ENCODE data around the gene CEND1. TPM values are rescaled to one million over a fixed set of nuclear protein-coding genes. Genes with fewer than 3 reads are reported as not detected.
A peak's percentile ranks its signal among the peaks of the same experiment; 100 is the strongest.

CEND1 gene
- total RNA-seq, 4 donors from 2014 or later = 0.17 to 2.9 (median 0.58) TPM

GRCh38 chr11:813072-813455, 23.2 kb upstream of the CEND1 start:
- H3K4me3 ChIP-seq = no peak overlapping the region
- no peak for ATAC-seq
- TF ChIP-seq, protein P1, sequence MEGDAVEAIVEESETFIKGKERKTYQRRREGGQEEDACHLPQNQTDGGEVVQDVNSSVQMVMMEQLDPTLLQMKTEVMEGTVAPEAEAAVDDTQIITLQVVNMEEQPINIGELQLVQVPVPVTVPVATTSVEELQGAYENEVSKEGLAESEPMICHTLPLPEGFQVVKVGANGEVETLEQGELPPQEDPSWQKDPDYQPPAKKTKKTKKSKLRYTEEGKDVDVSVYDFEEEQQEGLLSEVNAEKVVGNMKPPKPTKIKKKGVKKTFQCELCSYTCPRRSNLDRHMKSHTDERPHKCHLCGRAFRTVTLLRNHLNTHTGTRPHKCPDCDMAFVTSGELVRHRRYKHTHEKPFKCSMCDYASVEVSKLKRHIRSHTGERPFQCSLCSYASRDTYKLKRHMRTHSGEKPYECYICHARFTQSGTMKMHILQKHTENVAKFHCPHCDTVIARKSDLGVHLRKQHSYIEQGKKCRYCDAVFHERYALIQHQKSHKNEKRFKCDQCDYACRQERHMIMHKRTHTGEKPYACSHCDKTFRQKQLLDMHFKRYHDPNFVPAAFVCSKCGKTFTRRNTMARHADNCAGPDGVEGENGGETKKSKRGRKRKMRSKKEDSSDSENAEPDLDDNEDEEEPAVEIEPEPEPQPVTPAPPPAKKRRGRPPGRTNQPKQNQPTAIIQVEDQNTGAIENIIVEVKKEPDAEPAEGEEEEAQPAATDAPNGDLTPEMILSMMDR (IDR thresholded peaks at IDR 0.05) = no peak
- no peak for TF ChIP-seq POLR2A (IDR thresholded peaks at IDR 0.05)
- no peak for TF ChIP-seq EP300 (IDR thresholded peaks at IDR 0.05)
- TF ChIP-seq POLR2AphosphoS5 (IDR thresholded peaks at IDR 0.05) = no peak
- H3K27me3 ChIP-seq = no peaks in the 10 kb centered on the region
- H3K36me3 ChIP-seq = peaks cover 0 to 37% of the 10 kb centered on the region in 2 donors
- H3K9me3 ChIP-seq = no peaks in the 10 kb centered on the region
- WGBS, 2 donors (ENCODE audit: low coverage in 1 of 2) = 83% methylated on average over 1 of the region's 6 CpGs
- H3K4me1 ChIP-seq = peaks cover 0 to 35% (median 22%) of the 10 kb centered on the region in 3 donors
- no peak overlapping the region for H3K27ac ChIP-seq

DNA sequence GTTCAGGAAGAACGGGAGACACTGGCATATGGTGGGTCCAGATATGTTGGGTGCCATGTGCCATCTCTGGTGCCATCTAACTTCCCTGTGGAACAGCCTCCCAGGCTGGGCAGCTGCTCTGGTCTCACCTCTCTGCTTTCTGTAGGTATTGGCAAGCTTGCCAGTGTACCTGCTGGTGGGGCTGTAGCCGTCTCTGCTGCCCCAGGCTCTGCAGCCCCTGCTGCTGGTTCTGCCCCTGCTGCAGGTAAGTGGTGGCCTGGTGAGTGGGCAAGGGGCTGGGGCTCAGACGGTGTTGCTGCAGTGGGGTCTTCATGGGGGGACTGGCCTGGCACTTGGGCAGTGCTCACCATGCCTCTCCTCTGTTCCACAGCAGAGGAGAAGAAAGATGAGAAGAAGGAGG, 22.5 kb upstream of the CEND1 start:
- H3K27ac ChIP-seq = no peak overlapping the region
- WGBS, 2 donors (ENCODE audit: low coverage in 1 of 2) = 83% methylated on average over 1 of the region's 3 CpGs; no CpG with 5 or more reads in 1 of the 2 donors
- H3K27me3 ChIP-seq = no peaks in the 10 kb centered on the region
- no peak for ATAC-seq
- no peaks in the 10 kb centered on the region for H3K9me3 ChIP-seq
- TF ChIP-seq POLR2AphosphoS5 (IDR thresholded peaks at IDR 0.05) (no peak), EP300 (IDR thresholded peaks at IDR 0.05) (no peak), POLR2A (IDR thresholded peaks at IDR 0.05) (no peak)
- TF ChIP-seq, protein P1 (IDR thresholded peaks at IDR 0.05) = no peak
- H3K36me3 ChIP-seq = peaks cover 0 to 37% of the 10 kb centered on the region in 2 donors
- peaks cover 0 to 42% (median 23%) of the 10 kb centered on the region in 3 donors for H3K4me1 ChIP-seq
- H3K4me3 ChIP-seq = no peak overlapping the region

DNA sequence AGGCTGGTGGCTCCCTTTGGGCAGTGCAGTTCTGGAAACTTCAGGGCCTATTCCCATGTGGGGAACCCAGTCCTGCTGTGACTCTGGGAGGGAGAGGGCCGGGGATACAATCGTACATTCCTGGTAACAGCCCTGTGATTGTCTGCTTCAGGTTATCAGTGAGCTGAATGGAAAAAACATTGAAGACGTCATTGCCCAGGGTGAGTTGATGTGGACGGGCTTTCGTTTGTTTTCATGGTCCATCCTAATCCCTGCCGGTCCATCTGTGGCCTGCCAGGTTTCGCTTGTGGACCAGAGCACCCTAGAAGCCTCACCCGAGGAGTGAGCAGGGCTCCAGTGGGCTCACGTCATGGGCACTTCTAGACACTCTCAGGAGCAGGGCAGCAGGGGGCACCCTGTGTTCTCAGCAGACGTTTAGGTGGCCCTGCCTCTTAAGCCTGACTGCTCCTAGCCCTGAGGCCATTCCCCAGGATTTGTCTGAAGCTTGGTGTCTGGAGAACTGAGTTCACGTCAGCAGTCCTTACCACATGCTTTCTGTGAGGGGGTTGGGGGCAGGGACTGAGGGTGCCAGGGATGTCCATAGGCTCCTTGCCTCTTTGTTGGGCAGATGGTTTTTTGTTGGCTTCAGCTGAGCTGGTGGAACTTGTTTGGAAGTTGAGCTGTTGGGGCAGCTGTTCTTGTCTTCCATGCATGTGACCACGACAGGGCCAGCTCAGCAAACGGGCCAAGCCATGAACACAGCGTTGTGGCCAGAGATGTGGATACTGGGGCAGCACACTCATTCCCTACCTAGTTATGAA, 21.8 kb upstream of the CEND1 start:
- Histone ChIP-seq H3K4me3 (peak overlapping the region in 1 of 2 donors; percentile 99), H3K4me1 (peaks cover 0 to 43% (median 23%) of the 10 kb centered on the region in 3 donors), H3K36me3 (peaks cover 0 to 37% of the 10 kb centered on the region in 2 donors), H3K9me3 (no peaks in the 10 kb centered on the region), H3K27me3 (no peaks in the 10 kb centered on the region), H3K27ac (peak overlapping the region in 3 of 4 donors; percentile 8 to 98 (median 95))
- WGBS, 2 donors (ENCODE audit: low coverage in 1 of 2) = 80% methylated on average over 1 of the region's 14 CpGs; no CpG with 5 or more reads in 1 of the 2 donors
- ATAC-seq = no peak
- TF ChIP-seq POLR2A (IDR thresholded peaks at IDR 0.05) = no peak
- no peak for TF ChIP-seq EP300 (IDR thresholded peaks at IDR 0.05)
- TF ChIP-seq, protein P1 (IDR thresholded peaks at IDR 0.05) = no peak
- TF ChIP-seq POLR2AphosphoS5 (IDR thresholded peaks at IDR 0.05) = no peak

GRCh38 chr11:810040-810567, 20.2 kb upstream of the CEND1 start:
- Histone ChIP-seq H3K4me1 (peaks cover 0 to 56% (median 27%) of the 10 kb centered on the region in 3 donors), H3K27ac (peak overlapping the region; percentile 72 to 98 (median 96)), H3K4me3 (peak overlapping the region; percentile 58 to 99), H3K27me3 (no peaks in the 10 kb centered on the region), H3K9me3 (no peaks in the 10 kb centered on the region), H3K36me3 (peaks cover 0 to 37% of the 10 kb centered on the region in 2 donors)
- no peak for TF ChIP-seq POLR2AphosphoS5 (IDR thresholded peaks at IDR 0.05)
- TF ChIP-seq, protein P1 (IDR thresholded peaks at IDR 0.05) = peak in 3 of 4 experiments; percentile 25 to 41 (median 31)
- no peak for ATAC-seq
- 0% methylated on average over 2 of the region's 55 CpGs; no CpG with 5 or more reads in 1 of the 2 donors for WGBS, 2 donors (ENCODE audit: low coverage in 1 of 2)

Measured in gastroesophageal sphincter (tissue), 4 donors.